Mesothelial cell of epicardium (in vitro differentiated cells): ENCODE results near the gene PIGW. TPM values are rescaled to one million over a fixed set of nuclear protein-coding genes. Genes with fewer than 3 reads are reported as not detected.
A peak's percentile ranks its signal among the peaks of the same experiment; 100 is the strongest.

Experiments used
- DNase-seq, 2 experiments: peaks; one replicate each; pipeline ENCODE4 v3.0.0; 2021; ENCODE audit warnings: low spot score in 2 of 2; ENCODE audit not compliant: unreplicated experiment in 2 of 2
- H3K27ac Mint-ChIP-seq: 2 replicates; pipeline ENCODE4 v1.8.0; 2021; ENCODE audit warnings: mixed read lengths
- H3K27me3 Mint-ChIP-seq: 2 replicates; pipeline ENCODE4 v1.8.0; 2021; ENCODE audit warnings: low read depth, mixed read lengths
- H3K36me3 Mint-ChIP-seq: 2 replicates; pipeline ENCODE4 v1.8.0; 2021; ENCODE audit warnings: mixed read lengths
- H3K4me1 Mint-ChIP-seq: 2 replicates; pipeline ENCODE4 v1.8.0; 2021; ENCODE audit warnings: mixed read lengths
- H3K4me3 Mint-ChIP-seq: 2 replicates; pipeline ENCODE4 v1.8.0; 2021; ENCODE audit warnings: mild to moderate bottlenecking, moderate library complexity, mixed read lengths
- H3K9me3 Mint-ChIP-seq: 2 replicates; pipeline ENCODE4 v1.8.0; 2021; ENCODE audit warnings: mixed read lengths
- CTCF ChIP-seq: fragments of 200-600 bp; sonication (generic); IDR thresholded peaks from one replicate; pipeline ENCODE4 v1.5.0; 2021; ENCODE audit warnings: antibody characterized with exemption; ENCODE audit not compliant: unreplicated experiment
- total RNA-seq: library from RNA; stranded (reverse); gene quantifications from 3 replicates; pipeline ENCODE4 v1.2.1, GENCODE V29; 2021

PIGW gene
- total RNA-seq, 1 donor from 2014 or later, result 8.8 TPM

GRCh38 chr17:36545465-36546417 lies 11.0 kb downstream of the PIGW start:
- H3K4me1 Mint-ChIP-seq, result peaks cover 29% of the 10 kb centered on the region

GRCh38 chr17:36546418-36547093 lies 11.8 kb downstream of the PIGW start:
- no peak for DNase-seq
- no peak for TF ChIP-seq CTCF
- no peaks in the 10 kb centered on the region for H3K9me3 Mint-ChIP-seq
- peaks cover 2% of the 10 kb centered on the region for H3K36me3 Mint-ChIP-seq
- H3K27ac Mint-ChIP-seq, result peak overlapping the region; percentile 98
- H3K4me1 Mint-ChIP-seq, result peaks cover 29% of the 10 kb centered on the region
- peak overlapping the region; percentile 88 for H3K4me3 Mint-ChIP-seq
- H3K27me3 Mint-ChIP-seq, result no peaks in the 10 kb centered on the region

More at GRCh38 chr17:36545465-36546417, 11.0 kb downstream of the PIGW start:
- TF ChIP-seq CTCF, result no peak
- Mint-ChIP-seq H3K4me3 (peak overlapping the region; percentile 88), H3K36me3 (peaks cover 2% of the 10 kb centered on the region), H3K9me3 (no peaks in the 10 kb centered on the region), H3K27ac (peak overlapping the region; percentile 98), H3K27me3 (no peaks in the 10 kb centered on the region)
- peak; percentile 97 for DNase-seq

GRCh38 chr17:36547776-36548175 lies 13.0 kb downstream of the PIGW start:
- peaks cover 29% of the 10 kb centered on the region for H3K4me1 Mint-ChIP-seq
- peaks cover 2% of the 10 kb centered on the region for H3K36me3 Mint-ChIP-seq
- H3K27ac Mint-ChIP-seq, result peak overlapping the region; percentile 98
- no peak for TF ChIP-seq CTCF
- H3K27me3 Mint-ChIP-seq, result no peaks in the 10 kb centered on the region
- H3K4me3 Mint-ChIP-seq, result peak overlapping the region; percentile 7
- H3K9me3 Mint-ChIP-seq, result no peaks in the 10 kb centered on the region
- no peak for DNase-seq

GRCh38 chr17:36550491-36551417 lies 16.0 kb downstream of the PIGW start:
- TF ChIP-seq CTCF, result no peak
- H3K4me1 Mint-ChIP-seq, result peaks cover 22% of the 10 kb centered on the region
- no peaks in the 10 kb centered on the region for H3K27me3 Mint-ChIP-seq
- H3K36me3 Mint-ChIP-seq, result peaks cover 4% of the 10 kb centered on the region
- H3K4me3 Mint-ChIP-seq, result no peak overlapping the region
- DNase-seq, result no peak
- no peaks in the 10 kb centered on the region for H3K9me3 Mint-ChIP-seq
- peak overlapping the region; percentile 54 for H3K27ac Mint-ChIP-seq

GRCh38 chr17:36553459-36553858 lies 18.7 kb downstream of the PIGW start:
- no peak for TF ChIP-seq CTCF
- DNase-seq, result no peak
- Mint-ChIP-seq H3K4me3 (no peak overlapping the region), H3K27ac (peak overlapping the region; percentile 18), H3K27me3 (no peaks in the 10 kb centered on the region), H3K36me3 (peaks cover 19% of the 10 kb centered on the region), H3K9me3 (no peaks in the 10 kb centered on the region), H3K4me1 (peaks cover 4% of the 10 kb centered on the region)
